Measurements from ENCODE around the gene GDE1. TPM values are rescaled to one million over a fixed set of nuclear protein-coding genes. Genes with fewer than 3 reads are reported as not detected.
"Not testable (repeated sequence)": the region's sequence is repeated elsewhere in the genome, so short reads cannot be mapped to it uniquely, and the experiment has no call there.

The GDE1 gene
- polyA plus RNA-seq, 3 donors, result 30.6 to 75.5 (median 71.7) TPM

- H3K27me3 ChIP-seq (ENCODE audit: control insufficient read depth in 2 of 2, insufficient read depth in 2 of 2, low read length in 2 of 2), result no peaks in the 10 kb centered on the region
- intact Hi-C loops (cut with micrococcal nuclease), result loop anchor here in 1 of 2 donors (10.0 kb wide), 2 partner anchors 625 to 745 kb away; partner anchors contain the start of genes ARL6IP1 and SMG1
- H4K20me1 ChIP-seq (ENCODE audit: insufficient read depth, low read length), result no peaks in the 10 kb centered on the region
- no peak overlapping the region for H3K27ac ChIP-seq (ENCODE audit: low read depth in 1 of 2, low read length in 2 of 2)
- H3K4me2 ChIP-seq (replicated peaks; ENCODE audit: extremely low read depth, low read length, poor library complexity, severe bottlenecking), result no peak overlapping the region
- Mint-ChIP-seq H3K27ac (no peak overlapping the region), H3K27me3 (ENCODE audit: low read depth in 3 of 3) (no peaks in the 10 kb centered on the region), H3K9me3 (no peaks in the 10 kb centered on the region), H3K4me3 (no peak overlapping the region), H3K4me1 (peaks cover under 1% of the 10 kb centered on the region), H3K36me3 (peaks cover 30 to 42% of the 10 kb centered on the region in 2 donors)
- H2AFZ ChIP-seq (ENCODE audit: insufficient read depth, low read depth, low read length, poor library complexity, severe bottlenecking), result no peak overlapping the region
- H3K36me3 ChIP-seq (replicated peaks in 1 of 2; ENCODE audit: control insufficient read depth in 1 of 2, insufficient read depth in 2 of 2, low read length in 2 of 2), result peaks cover 48 to 73% of the 10 kb centered on the region in 2 donors
- H3K4me1 ChIP-seq (ENCODE audit: control insufficient read depth in 1 of 2, insufficient read depth in 2 of 2, low read length in 2 of 2), result peaks cover 2 to 3% of the 10 kb centered on the region in 2 donors
- TF ChIP-seq CTCF (IDR thresholded peaks at IDR 0.05), result no peak
- H3K9ac ChIP-seq (ENCODE audit: insufficient read depth, low read length, poor library complexity, severe bottlenecking), result no peak overlapping the region
- H3K79me2 ChIP-seq (ENCODE audit: insufficient read depth, low read length), result no peaks in the 10 kb centered on the region
- DNase-seq, result no peak
- H3K9me3 ChIP-seq (replicated peaks in 1 of 2; ENCODE audit: control insufficient read depth in 1 of 2, insufficient read depth in 1 of 2, low read length in 2 of 2), result no peaks in the 10 kb centered on the region
- H3K4me3 ChIP-seq (replicated peaks in 1 of 3; ENCODE audit: low read depth in 2 of 3, low read length in 3 of 3), result no peak overlapping the region
Measured at GRCh38 chr16:19549673-19550072, 27.8 kb upstream of the GDE1 start.

GRCh38 chr16:19548144-19548543 lies 26.2 kb upstream of the GDE1 start:
- no peak overlapping the region for H2AFZ ChIP-seq (ENCODE audit: insufficient read depth, low read depth, low read length, poor library complexity, severe bottlenecking)
- H3K4me3 ChIP-seq (replicated peaks in 1 of 3; ENCODE audit: low read depth in 2 of 3, low read length in 3 of 3), result no peak overlapping the region
- H3K36me3 ChIP-seq (replicated peaks in 1 of 2; ENCODE audit: control insufficient read depth in 1 of 2, insufficient read depth in 2 of 2, low read length in 2 of 2), result peaks cover 55 to 88% of the 10 kb centered on the region in 2 donors
- H3K27ac ChIP-seq (ENCODE audit: low read depth in 1 of 2, low read length in 2 of 2), result no peak overlapping the region
- H3K9me3 ChIP-seq (replicated peaks in 1 of 2; ENCODE audit: control insufficient read depth in 1 of 2, insufficient read depth in 1 of 2, low read length in 2 of 2), result no peaks in the 10 kb centered on the region
- peaks cover 42 to 57% of the 10 kb centered on the region in 2 donors for H3K36me3 Mint-ChIP-seq
- H3K9me3 Mint-ChIP-seq, result peaks cover 2 to 7% (median 4%) of the 10 kb centered on the region in 7 donors
- no peaks in the 10 kb centered on the region for H3K79me2 ChIP-seq (ENCODE audit: insufficient read depth, low read length)
- no peak overlapping the region for H3K27ac Mint-ChIP-seq
- DNase-seq, result no peak
- no peaks in the 10 kb centered on the region for H4K20me1 ChIP-seq (ENCODE audit: insufficient read depth, low read length)
- no peaks in the 10 kb centered on the region for H3K27me3 Mint-ChIP-seq (ENCODE audit: low read depth in 3 of 3)
- H3K9ac ChIP-seq (ENCODE audit: insufficient read depth, low read length, poor library complexity, severe bottlenecking), result no peak overlapping the region
- TF ChIP-seq CTCF (IDR thresholded peaks at IDR 0.05), result no peak
- WGBS (ENCODE audit: insufficient coverage), result no CpG with 5 or more reads among the region's 3 CpGs
- no peaks in the 10 kb centered on the region for H3K4me1 Mint-ChIP-seq
- H3K4me1 ChIP-seq (ENCODE audit: control insufficient read depth in 1 of 2, insufficient read depth in 2 of 2, low read length in 2 of 2), result no peaks in the 10 kb centered on the region
- H3K4me2 ChIP-seq (replicated peaks; ENCODE audit: extremely low read depth, low read length, poor library complexity, severe bottlenecking), result no peak overlapping the region
- intact Hi-C loops (cut with micrococcal nuclease), result no loop called here
- no peak overlapping the region for H3K4me3 Mint-ChIP-seq
- H3K27me3 ChIP-seq (ENCODE audit: control insufficient read depth in 2 of 2, insufficient read depth in 2 of 2, low read length in 2 of 2), result no peaks in the 10 kb centered on the region

- H3K4me3 Mint-ChIP-seq; intact Hi-C loops (cut with micrococcal nuclease); H3K9me3 Mint-ChIP-seq; H4K20me1 ChIP-seq (ENCODE audit: insufficient read depth, low read length); H3K27me3 ChIP-seq (ENCODE audit: control insufficient read depth in 2 of 2, insufficient read depth in 2 of 2, low read length in 2 of 2); H3K27ac Mint-ChIP-seq; H3K79me2 ChIP-seq (ENCODE audit: insufficient read depth, low read length); H2AFZ ChIP-seq (ENCODE audit: insufficient read depth, low read depth, low read length, poor library complexity, severe bottlenecking); H3K4me3 ChIP-seq (replicated peaks in 1 of 3; ENCODE audit: low read depth in 2 of 3, low read length in 3 of 3); H3K9ac ChIP-seq (ENCODE audit: insufficient read depth, low read length, poor library complexity, severe bottlenecking); H3K4me1 Mint-ChIP-seq; H3K4me1 ChIP-seq (ENCODE audit: control insufficient read depth in 1 of 2, insufficient read depth in 2 of 2, low read length in 2 of 2); H3K27ac ChIP-seq (ENCODE audit: low read depth in 1 of 2, low read length in 2 of 2); H3K9me3 ChIP-seq (replicated peaks in 1 of 2; ENCODE audit: control insufficient read depth in 1 of 2, insufficient read depth in 1 of 2, low read length in 2 of 2); H3K27me3 Mint-ChIP-seq (ENCODE audit: low read depth in 3 of 3); H3K4me2 ChIP-seq (replicated peaks; ENCODE audit: extremely low read depth, low read length, poor library complexity, severe bottlenecking); DNase-seq: not testable (repeated sequence)
- peaks cover 55 to 90% of the 10 kb centered on the region in 2 donors for H3K36me3 ChIP-seq (replicated peaks in 1 of 2; ENCODE audit: control insufficient read depth in 1 of 2, insufficient read depth in 2 of 2, low read length in 2 of 2)
- WGBS (ENCODE audit: insufficient coverage), result 40% methylated on average over 1 of the region's 10 CpGs
- peaks cover 57 to 84% of the 10 kb centered on the region in 2 donors for H3K36me3 Mint-ChIP-seq
Measured at GRCh38 chr16:19543278-19543996, 21.5 kb upstream of the GDE1 start.
